Measurements from ENCODE around the gene D2HGDH.

DNA sequence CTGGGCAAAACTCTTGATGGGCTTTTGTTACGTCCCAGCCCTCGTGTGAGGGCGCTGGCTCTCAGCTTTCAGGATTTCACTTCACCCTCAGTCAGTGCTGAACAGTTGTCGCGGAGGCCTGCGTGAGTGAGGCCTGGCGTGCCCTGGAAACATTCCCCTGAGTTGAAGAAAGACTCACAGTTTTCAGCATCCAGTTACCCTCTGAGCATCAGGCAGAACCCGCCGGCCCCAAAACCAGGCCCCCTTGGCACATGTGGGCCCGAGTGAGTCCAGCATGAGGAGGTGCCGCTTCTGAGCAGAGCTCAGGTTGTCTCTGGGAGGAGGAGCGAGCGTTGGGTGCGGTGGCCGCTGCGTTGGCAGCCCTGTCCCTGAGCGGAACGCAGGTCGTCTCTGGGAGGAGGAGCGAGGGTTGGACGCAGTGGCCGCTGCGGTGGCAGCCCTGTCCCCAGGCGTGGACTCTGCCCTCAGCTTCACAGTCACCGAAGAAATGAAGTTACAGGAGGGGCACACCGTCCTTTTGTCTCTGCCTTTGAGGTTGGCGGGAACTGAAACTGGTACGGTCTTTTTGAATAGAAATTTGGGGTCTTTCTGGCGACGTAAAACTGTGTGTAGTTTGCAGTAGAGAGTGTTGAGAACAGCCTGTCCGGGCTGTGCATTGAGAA is 74.4 kb downstream of the D2HGDH start, which contains the start of gene NEU4:
- TF ChIP-seq POLR2AphosphoS5 (IDR thresholded peaks at IDR 0.05) = no peak
- TF ChIP-seq, protein P1, sequence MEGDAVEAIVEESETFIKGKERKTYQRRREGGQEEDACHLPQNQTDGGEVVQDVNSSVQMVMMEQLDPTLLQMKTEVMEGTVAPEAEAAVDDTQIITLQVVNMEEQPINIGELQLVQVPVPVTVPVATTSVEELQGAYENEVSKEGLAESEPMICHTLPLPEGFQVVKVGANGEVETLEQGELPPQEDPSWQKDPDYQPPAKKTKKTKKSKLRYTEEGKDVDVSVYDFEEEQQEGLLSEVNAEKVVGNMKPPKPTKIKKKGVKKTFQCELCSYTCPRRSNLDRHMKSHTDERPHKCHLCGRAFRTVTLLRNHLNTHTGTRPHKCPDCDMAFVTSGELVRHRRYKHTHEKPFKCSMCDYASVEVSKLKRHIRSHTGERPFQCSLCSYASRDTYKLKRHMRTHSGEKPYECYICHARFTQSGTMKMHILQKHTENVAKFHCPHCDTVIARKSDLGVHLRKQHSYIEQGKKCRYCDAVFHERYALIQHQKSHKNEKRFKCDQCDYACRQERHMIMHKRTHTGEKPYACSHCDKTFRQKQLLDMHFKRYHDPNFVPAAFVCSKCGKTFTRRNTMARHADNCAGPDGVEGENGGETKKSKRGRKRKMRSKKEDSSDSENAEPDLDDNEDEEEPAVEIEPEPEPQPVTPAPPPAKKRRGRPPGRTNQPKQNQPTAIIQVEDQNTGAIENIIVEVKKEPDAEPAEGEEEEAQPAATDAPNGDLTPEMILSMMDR (IDR thresholded peaks at IDR 0.05) = no peak

Data from sigmoid colon (tissue), 4 donors.